Stimulated activated CD8-positive, alpha-beta memory T cell treated with anti-CD3 and anti-CD28 coated beads, Interleukin-4, amount 100 ng/mL, for 48 hours (primary cell): Measurements from ENCODE around the gene IFT27.

ENCODE experiments used
- DNase-seq: peaks from one replicate; pipeline ENCODE4 v3.0.0-alpha.2; 2020

The IFT27 gene

DNA sequence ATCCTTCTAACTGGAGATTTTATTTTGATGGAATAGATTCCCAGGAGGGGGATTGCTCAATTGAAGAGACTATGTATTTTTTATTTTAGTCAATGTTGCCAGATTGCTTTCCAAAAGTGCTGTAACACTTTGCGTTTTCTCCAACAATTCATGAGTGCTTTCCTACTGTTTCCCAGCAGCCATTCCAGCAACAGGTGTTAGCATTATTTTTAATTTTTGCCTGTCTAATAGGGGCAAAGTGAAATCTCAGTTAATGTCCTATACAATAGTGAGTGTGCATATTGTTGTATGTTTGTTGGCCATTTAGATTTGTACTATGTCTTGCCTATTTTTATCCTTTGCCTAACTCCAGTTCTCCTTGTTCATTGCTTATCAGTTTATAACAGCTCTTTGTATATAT lies 60.3 kb downstream of the IFT27 start:
- DNase-seq: no peak

DNA sequence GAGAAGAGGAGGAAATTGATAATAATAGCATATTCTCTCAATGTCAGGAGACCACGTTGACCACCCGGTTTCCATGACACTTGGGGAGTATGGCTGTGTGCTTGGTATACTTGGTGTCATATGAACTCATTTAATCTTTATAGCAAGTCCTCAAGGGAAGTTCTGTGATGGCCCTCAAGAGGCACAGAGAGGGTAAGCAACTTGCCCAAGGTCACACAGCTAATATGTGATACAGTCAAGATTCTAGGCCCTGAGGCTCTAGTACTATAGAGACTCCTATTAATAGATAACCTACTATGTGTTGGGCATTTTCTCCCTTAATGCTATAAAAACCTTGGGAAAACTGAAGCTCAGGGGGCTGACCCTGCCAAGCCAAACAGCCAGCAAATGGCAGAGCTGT lies 61.8 kb downstream of the IFT27 start:
- no peak for DNase-seq

DNA sequence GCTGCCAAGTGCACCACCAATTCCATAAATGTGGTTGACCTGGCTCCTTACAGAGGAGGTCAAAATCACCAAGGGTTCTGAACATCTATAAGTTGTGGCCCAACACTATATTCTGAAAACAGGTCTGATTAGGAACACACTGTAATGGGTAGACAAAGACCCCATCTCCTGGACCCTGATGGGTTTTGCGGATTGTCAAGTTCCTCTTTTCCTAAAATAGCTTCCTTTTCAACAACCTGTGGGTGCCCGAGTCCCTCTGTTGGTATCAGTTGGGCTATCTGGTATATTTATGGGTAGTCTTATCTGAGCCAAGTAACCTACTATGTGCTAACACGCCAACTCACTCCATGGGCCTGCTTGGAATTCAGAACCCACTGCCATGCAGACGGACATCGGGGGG lies 62.5 kb downstream of the IFT27 start:
- DNase-seq: no peak
